Measurements from ENCODE around the gene ZNF441.

GRCh38 chr19:11738746-11739620 lies 27.8 kb upstream of the ZNF441 start, which contains the start of gene ZNF823:
- TF ChIP-seq CTCF (IDR thresholded peaks at IDR 0.05; ENCODE audit: low read depth, low read length) (no peak), EZH2phosphoT487 (IDR thresholded peaks at IDR 0.05; ENCODE audit: low read depth) (no peak)
